Measurements from ENCODE around the gene CST7. TPM values are rescaled to one million over a fixed set of nuclear protein-coding genes. Genes with fewer than 3 reads are reported as not detected.
"Not testable (repeated sequence)": the region's sequence is repeated elsewhere in the genome, so short reads cannot be mapped to it uniquely, and the experiment has no call there.

The CST7 gene
- polyA plus RNA-seq, 1 experiment: not detected

- TF ChIP-seq, protein P1, sequence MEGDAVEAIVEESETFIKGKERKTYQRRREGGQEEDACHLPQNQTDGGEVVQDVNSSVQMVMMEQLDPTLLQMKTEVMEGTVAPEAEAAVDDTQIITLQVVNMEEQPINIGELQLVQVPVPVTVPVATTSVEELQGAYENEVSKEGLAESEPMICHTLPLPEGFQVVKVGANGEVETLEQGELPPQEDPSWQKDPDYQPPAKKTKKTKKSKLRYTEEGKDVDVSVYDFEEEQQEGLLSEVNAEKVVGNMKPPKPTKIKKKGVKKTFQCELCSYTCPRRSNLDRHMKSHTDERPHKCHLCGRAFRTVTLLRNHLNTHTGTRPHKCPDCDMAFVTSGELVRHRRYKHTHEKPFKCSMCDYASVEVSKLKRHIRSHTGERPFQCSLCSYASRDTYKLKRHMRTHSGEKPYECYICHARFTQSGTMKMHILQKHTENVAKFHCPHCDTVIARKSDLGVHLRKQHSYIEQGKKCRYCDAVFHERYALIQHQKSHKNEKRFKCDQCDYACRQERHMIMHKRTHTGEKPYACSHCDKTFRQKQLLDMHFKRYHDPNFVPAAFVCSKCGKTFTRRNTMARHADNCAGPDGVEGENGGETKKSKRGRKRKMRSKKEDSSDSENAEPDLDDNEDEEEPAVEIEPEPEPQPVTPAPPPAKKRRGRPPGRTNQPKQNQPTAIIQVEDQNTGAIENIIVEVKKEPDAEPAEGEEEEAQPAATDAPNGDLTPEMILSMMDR (IDR thresholded peaks at IDR 0.05; ENCODE audit: low read depth, low read length): peak; percentile 24; the same call in 1 of the 2 replicates
- H3K4me3 ChIP-seq (ENCODE audit: low read depth, low read length); H3K27ac ChIP-seq (ENCODE audit: low read depth, low read length); POLR2A ChIA-PET; H3K9me3 ChIP-seq (ENCODE audit: control insufficient read depth, insufficient read depth, low read length); H3K27me3 ChIP-seq (ENCODE audit: control insufficient read depth, insufficient read depth, low read length); DNase-seq (ENCODE audit: low read depth, low spot score): not testable (repeated sequence)
- CTCF ChIA-PET: interaction anchor here (1.2 kb wide), 1 partner anchor 9 kb away, joined by 3 read pairs; no protein-coding TSS in a partner anchor
Observed at GRCh38 chr20:24930724-24931688, 18.1 kb upstream of the CST7 start.

- H3K27ac ChIP-seq (ENCODE audit: low read depth, low read length); H3K9me3 ChIP-seq (ENCODE audit: control insufficient read depth, insufficient read depth, low read length); H3K27me3 ChIP-seq (ENCODE audit: control insufficient read depth, insufficient read depth, low read length); DNase-seq (ENCODE audit: low read depth, low spot score); POLR2A ChIA-PET; H3K4me3 ChIP-seq (ENCODE audit: low read depth, low read length): not testable (repeated sequence)
- CTCF ChIA-PET: interaction anchor here (1.2 kb wide), 1 partner anchor 14 kb away, joined by 4 read pairs; no protein-coding TSS in a partner anchor
Observed at GRCh38 chr20:24931893-24932292, 17.2 kb upstream of the CST7 start.

DNA sequence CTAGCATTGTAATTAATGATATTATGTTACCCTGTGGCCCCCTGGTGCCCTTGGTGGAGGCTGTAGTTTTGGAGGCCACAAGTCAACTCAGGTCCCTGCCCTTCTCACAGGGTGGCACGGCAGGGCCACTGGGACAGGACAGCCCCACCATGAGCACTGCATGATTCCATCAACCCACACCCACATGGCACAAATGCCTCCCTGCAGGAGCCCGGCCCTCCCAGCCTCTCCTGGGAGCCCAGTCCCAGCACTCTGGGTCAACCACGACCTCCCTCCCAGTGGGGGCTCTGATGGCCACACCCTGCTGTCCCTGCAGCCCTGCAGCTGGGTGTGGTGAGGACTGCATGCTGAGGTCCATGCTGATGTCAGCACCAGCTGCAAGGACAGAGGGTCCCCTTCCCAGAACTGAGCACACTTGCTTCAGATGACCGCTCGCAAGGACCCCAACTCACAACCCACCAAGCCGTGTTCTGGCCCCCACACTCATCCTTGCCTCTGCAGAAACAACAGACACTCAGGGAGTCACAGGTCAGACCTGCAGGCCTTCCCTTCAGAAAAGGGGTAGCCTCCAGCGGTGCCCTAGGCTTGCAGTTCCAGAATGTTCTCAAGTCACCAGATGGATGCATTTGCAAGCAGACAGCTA is 15.7 kb upstream of the CST7 start:
- ChIA-PET CTCF (no interaction called here), POLR2A (no interaction called here)
- Histone ChIP-seq H3K9me3 (ENCODE audit: control insufficient read depth, insufficient read depth, low read length) (no peaks in the 10 kb centered on the region), H3K27ac (ENCODE audit: low read depth, low read length) (no peak overlapping the region), H3K27me3 (ENCODE audit: control insufficient read depth, insufficient read depth, low read length) (peaks cover 4% of the 10 kb centered on the region), H3K4me3 (ENCODE audit: low read depth, low read length) (no peak overlapping the region)
- DNase-seq (ENCODE audit: low read depth, low spot score): no peak
- TF ChIP-seq, protein P1 (IDR thresholded peaks at IDR 0.05; ENCODE audit: low read depth, low read length): no peak

- no peak for DNase-seq (ENCODE audit: low read depth, low spot score)
- POLR2A ChIA-PET: no interaction called here
- CTCF ChIA-PET: no interaction called here
- no peaks in the 10 kb centered on the region for H3K9me3 ChIP-seq (ENCODE audit: control insufficient read depth, insufficient read depth, low read length)
- no peak overlapping the region for H3K4me3 ChIP-seq (ENCODE audit: low read depth, low read length)
- peaks cover 6% of the 10 kb centered on the region for H3K27me3 ChIP-seq (ENCODE audit: control insufficient read depth, insufficient read depth, low read length)
- TF ChIP-seq, protein P1 (IDR thresholded peaks at IDR 0.05; ENCODE audit: low read depth, low read length): no peak
- no peak overlapping the region for H3K27ac ChIP-seq (ENCODE audit: low read depth, low read length)
Observed at GRCh38 chr20:24934101-24934661, 14.9 kb upstream of the CST7 start.

DNA sequence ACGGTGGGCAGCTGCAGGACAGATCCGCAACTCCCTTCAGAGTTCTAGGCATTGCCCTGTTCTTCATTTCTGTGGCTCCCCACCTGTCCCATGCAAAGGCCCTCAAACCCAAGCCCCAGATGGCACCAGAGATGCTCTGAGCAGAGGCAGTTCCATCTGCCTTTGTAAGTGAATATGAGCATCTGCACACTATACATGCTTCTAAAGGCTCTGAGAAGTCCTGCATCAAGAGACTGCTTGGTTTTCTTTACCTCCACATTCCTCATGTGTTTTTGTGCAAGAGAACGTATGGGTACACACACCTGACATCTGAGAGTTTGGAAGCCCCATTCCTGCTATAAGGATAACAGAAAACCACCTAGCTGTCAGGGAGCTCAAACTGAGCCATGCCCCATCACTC is 14.4 kb upstream of the CST7 start:
- ChIA-PET POLR2A (no interaction called here), CTCF (no interaction called here)

More for the DNA sequence above, 14.4 kb upstream of the CST7 start:
- no peaks in the 10 kb centered on the region for H3K9me3 ChIP-seq (ENCODE audit: control insufficient read depth, insufficient read depth, low read length)
- H3K4me3 ChIP-seq (ENCODE audit: low read depth, low read length): no peak overlapping the region
- no peak for DNase-seq (ENCODE audit: low read depth, low spot score)
- no peak overlapping the region for H3K27ac ChIP-seq (ENCODE audit: low read depth, low read length)
- TF ChIP-seq, protein P1 (IDR thresholded peaks at IDR 0.05; ENCODE audit: low read depth, low read length): no peak
- peaks cover 6% of the 10 kb centered on the region for H3K27me3 ChIP-seq (ENCODE audit: control insufficient read depth, insufficient read depth, low read length)

All from AG04450 (cell line).